Stimulated activated CD4-positive, alpha-beta T cell treated with anti-CD3 and anti-CD28 coated beads, Interleukin-1b, Interleukin-23, amount 100 ng/mL, for 4 hours (primary cell): ENCODE results near the gene TRIM8.

Experiments used
- DNase-seq, 2 donors: peaks; one replicate each; pipeline ENCODE4 v3.0.0-alpha.2; 2020; ENCODE audit warnings: low read depth in 2 of 2

Gene TRIM8

DNA sequence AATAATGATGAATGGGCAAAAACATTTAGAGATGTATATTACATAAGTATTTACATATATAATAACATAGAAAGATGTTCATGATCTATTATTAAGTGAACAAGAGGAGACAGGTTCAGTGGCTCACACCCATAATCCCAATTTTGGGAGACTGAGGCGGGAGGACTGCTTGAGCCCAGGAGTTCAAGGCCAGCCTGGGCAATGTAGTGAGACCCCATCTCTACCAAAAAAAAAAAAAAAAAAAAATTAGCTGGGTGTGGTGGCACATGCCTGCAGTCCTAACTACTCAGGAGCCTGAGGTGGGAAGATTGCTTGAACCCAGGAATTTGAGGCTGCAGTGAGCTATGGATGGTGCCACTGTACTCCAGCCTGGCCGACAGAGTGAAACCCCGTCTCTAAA is 57.5 kb downstream of the TRIM8 start:
- DNase-seq, result no peak

DNA sequence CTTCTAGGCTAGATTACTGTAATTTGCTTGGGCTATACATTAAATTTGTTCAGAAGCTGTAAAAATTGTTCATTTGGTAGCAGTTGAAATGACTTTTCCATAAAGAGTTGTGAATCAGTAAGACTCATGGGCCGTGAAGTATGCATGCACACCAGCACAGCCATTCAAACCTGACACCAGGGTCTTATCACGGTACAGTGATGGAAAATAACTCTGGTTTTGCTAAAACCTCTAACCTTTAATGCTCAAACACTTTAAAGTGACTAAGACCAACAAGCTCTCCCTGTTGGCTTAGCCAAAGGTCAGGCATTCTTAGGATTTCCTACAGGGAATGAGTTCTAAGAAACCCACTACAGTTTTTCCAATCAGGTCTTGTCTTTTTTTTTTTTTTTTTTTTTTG is 58.5 kb downstream of the TRIM8 start:
- DNase-seq, result no peak

DNA sequence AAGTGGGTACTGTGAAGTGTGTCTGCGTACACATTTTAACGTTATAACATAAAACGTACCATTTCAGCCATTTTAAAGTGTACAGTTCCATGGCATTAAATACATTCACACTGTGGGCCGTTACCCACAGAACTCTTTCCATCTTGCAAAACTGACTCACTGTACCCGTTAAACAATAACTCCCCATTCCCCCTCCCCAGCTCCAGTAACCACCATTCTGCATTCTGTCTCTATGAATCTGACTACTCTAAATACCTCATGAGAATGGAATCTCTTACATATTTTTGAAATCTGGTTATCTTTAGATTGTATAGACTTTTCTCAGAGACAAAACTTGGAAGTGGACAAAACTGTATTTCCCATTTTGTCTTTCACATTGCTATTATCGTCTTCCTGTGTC is 60.6 kb downstream of the TRIM8 start:
- no peak for DNase-seq

DNA sequence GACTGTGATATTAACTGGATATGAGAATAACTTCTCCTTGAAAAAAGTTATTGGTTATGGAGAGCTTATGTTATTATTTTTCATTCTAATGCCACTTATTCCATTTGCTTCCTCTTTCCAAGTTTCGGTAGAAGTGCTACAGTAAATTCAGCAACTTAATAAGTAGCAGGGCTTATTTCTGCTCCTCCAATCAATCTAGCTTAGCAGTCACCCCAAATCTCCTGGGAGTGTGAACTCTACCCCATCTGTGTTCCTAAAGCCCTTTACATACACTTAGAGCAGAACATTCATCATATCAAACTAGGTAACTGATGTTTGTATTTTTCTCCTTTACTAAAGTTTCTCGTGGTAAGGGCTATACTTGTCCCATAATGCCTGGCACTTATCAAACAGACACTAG is 61.3 kb downstream of the TRIM8 start:
- no peak for DNase-seq
